H9 (cell line): ENCODE results near the gene ARAP2. TPM values are rescaled to one million over a fixed set of nuclear protein-coding genes. Genes with fewer than 3 reads are reported as not detected.

Experiments
- DNase-seq: peaks from one replicate; pipeline ENCODE4 v3.0.0-alpha.2; 2017
- H2AFZ ChIP-seq: one replicate; pipeline ENCODE4 v1.6.1; 2013; ENCODE audit warnings: mild to moderate bottlenecking, low read length, control low read depth, moderate library complexity
- H2AK5ac ChIP-seq: 2 replicates; pipeline ENCODE4 v1.6.1; 2013; ENCODE audit warnings: low read length, control low read depth, mixed read lengths; ENCODE audit not compliant: insufficient read length
- H2BK120ac ChIP-seq: one replicate; pipeline ENCODE4 v1.6.1; 2013; ENCODE audit warnings: low read depth, mild to moderate bottlenecking, low read length, control low read depth, inconsistent platforms; ENCODE audit not compliant: poor library complexity, severe bottlenecking
- H2BK12ac ChIP-seq: 2 replicates; pipeline ENCODE4 v1.6.1; 2013; ENCODE audit warnings: low read length, control low read depth, mixed read lengths, low read depth; ENCODE audit not compliant: insufficient read length
- H2BK15ac ChIP-seq: 2 replicates; pipeline ENCODE4 v1.6.1; 2013; ENCODE audit warnings: low read depth, low read length, control low read depth
- H2BK20ac ChIP-seq: one replicate; pipeline ENCODE4 v1.6.1; 2013; ENCODE audit warnings: low read depth, mild to moderate bottlenecking, low read length, control low read depth, inconsistent platforms; ENCODE audit not compliant: poor library complexity, severe bottlenecking
- H2BK5ac ChIP-seq: 2 replicates; pipeline ENCODE4 v1.6.1; 2013; ENCODE audit warnings: low read length, control low read depth, mixed read lengths; ENCODE audit not compliant: insufficient read length
- H3K14ac ChIP-seq: 2 replicates; pipeline ENCODE4 v1.6.1; 2013; ENCODE audit warnings: low read length, control low read depth; ENCODE audit not compliant: insufficient read depth
- H3K18ac ChIP-seq: 2 replicates; pipeline ENCODE4 v1.6.1; 2013; ENCODE audit warnings: low read depth, mild to moderate bottlenecking, mixed read lengths, low read length, control low read depth; ENCODE audit not compliant: insufficient read length
- H3K23ac ChIP-seq: 2 replicates; pipeline ENCODE4 v1.6.1; 2013; ENCODE audit warnings: low read length, control low read depth, mixed read lengths, low read depth; ENCODE audit not compliant: insufficient read length
- H3K23me2 ChIP-seq: 2 replicates; pipeline ENCODE4 v1.6.1; 2013; ENCODE audit warnings: low read depth, mild to moderate bottlenecking, mixed read lengths, low read length, control low read depth; ENCODE audit not compliant: insufficient read length, poor library complexity, severe bottlenecking
- H3K27ac ChIP-seq: 2 replicates; pipeline ENCODE4 v1.5.1; 2013; ENCODE audit warnings: low read length, control low read depth, mixed read lengths, low read depth; ENCODE audit not compliant: insufficient read length
- H3K27me3 ChIP-seq: 2 replicates; pipeline ENCODE4 v1.6.1; 2013; ENCODE audit warnings: low read length, control low read depth, inconsistent platforms; ENCODE audit not compliant: insufficient read depth
- H3K4ac ChIP-seq: 2 replicates; pipeline ENCODE4 v1.6.1; 2013; ENCODE audit warnings: low read depth, mild to moderate bottlenecking, control low read depth, inconsistent platforms, low read length, moderate library complexity
- H3K4me1 ChIP-seq: 2 replicates; pipeline ENCODE4 v1.6.1; 2013; ENCODE audit warnings: low read length, control low read depth, inconsistent platforms; ENCODE audit not compliant: insufficient read depth
- H3K4me2 ChIP-seq: 2 replicates; pipeline ENCODE4 v1.6.1; 2013; ENCODE audit warnings: low read length, control low read depth, mixed read lengths; ENCODE audit not compliant: insufficient read length, insufficient read depth
- H3K56ac ChIP-seq: 2 replicates; pipeline ENCODE4 v1.6.1; 2013; ENCODE audit warnings: low read depth, mild to moderate bottlenecking, mixed read lengths, low read length, control low read depth; ENCODE audit not compliant: insufficient read length
- H3K79me1 ChIP-seq: 2 replicates; pipeline ENCODE4 v1.6.1; 2013; ENCODE audit warnings: low read depth, mild to moderate bottlenecking, moderate library complexity, low read length, control low read depth, inconsistent platforms; ENCODE audit not compliant: insufficient read depth, poor library complexity, severe bottlenecking
- H3K79me2 ChIP-seq: 2 replicates; pipeline ENCODE4 v1.6.1; 2013; ENCODE audit warnings: low read length, control low read depth, inconsistent platforms; ENCODE audit not compliant: insufficient read depth
- H3K9ac ChIP-seq: 2 replicates; pipeline ENCODE4 v1.6.1; 2013; ENCODE audit warnings: low read length, control low read depth, mixed read lengths; ENCODE audit not compliant: insufficient read length; ENCODE audit errors: extremely low read depth
- H3K9me3 ChIP-seq: one replicate; pipeline ENCODE4 v1.6.1; 2013; ENCODE audit warnings: low read depth, low read length, inconsistent platforms; ENCODE audit not compliant: control insufficient read depth
- H3T11ph ChIP-seq: one replicate; pipeline ENCODE4 v1.6.1; 2013; ENCODE audit warnings: mild to moderate bottlenecking, low read length, control low read depth, inconsistent platforms
- H4K20me1 ChIP-seq: one replicate; pipeline ENCODE4 v1.6.1; 2013; ENCODE audit not compliant: control insufficient read depth, insufficient read length, insufficient read depth
- H4K5ac ChIP-seq: 2 replicates; pipeline ENCODE4 v1.6.1; 2013; ENCODE audit warnings: low read depth, mild to moderate bottlenecking, mixed read lengths, low read length, control low read depth; ENCODE audit not compliant: insufficient read length
- H4K8ac ChIP-seq: replicated peaks from 2 replicates; pipeline ENCODE4 v1.6.1; 2013; ENCODE audit warnings: low read length, control low read depth, mixed read lengths, low read depth; ENCODE audit not compliant: insufficient read length
- H4K91ac ChIP-seq: 2 replicates; pipeline ENCODE4 v1.6.1; 2013; ENCODE audit warnings: low read depth, mild to moderate bottlenecking, moderate library complexity, mixed read lengths, low read length, control low read depth; ENCODE audit not compliant: insufficient read length
- H3K27ac Mint-ChIP-seq, 3 experiments: 2 replicates in 2 of 3; 3 replicates in 1 of 3; pipeline ENCODE4 v1.8.0; 2020 to 2021; ENCODE audit warnings: mixed read lengths in 3 of 3, mild to moderate bottlenecking in 1 of 3, moderate library complexity in 1 of 3
- H3K27me3 Mint-ChIP-seq: 2 replicates; pipeline ENCODE4 v1.8.0; 2021; ENCODE audit warnings: low read depth, mild to moderate bottlenecking, moderate library complexity, mixed read lengths
- H3K36me3 Mint-ChIP-seq, 3 experiments: 2 replicates in 2 of 3; 3 replicates in 1 of 3; pipeline ENCODE4 v1.8.0; 2020 to 2021; ENCODE audit warnings: low read depth in 3 of 3, mixed read lengths in 3 of 3; ENCODE audit not compliant: insufficient read depth in 1 of 3
- H3K4me1 Mint-ChIP-seq, 2 experiments: 2 replicates each; pipeline ENCODE4 v1.8.0; 2020; ENCODE audit warnings: mixed read lengths in 2 of 2
- H3K4me3 Mint-ChIP-seq, 2 experiments: 2 replicates in 1 of 2; 3 replicates in 1 of 2; pipeline ENCODE4 v1.8.0; 2020 to 2021; ENCODE audit warnings: mild to moderate bottlenecking in 2 of 2, mixed read lengths in 2 of 2, moderate library complexity in 1 of 2
- H3K9me3 Mint-ChIP-seq, 2 experiments: 2 replicates in 1 of 2; 3 replicates in 1 of 2; pipeline ENCODE4 v1.8.0; 2020; ENCODE audit warnings: mild to moderate bottlenecking in 2 of 2, mixed read lengths in 2 of 2, moderate library complexity in 1 of 2
- WGBS: extraction: QIAGEN DNeasy Blood & Tissue Kit; methylation state at CpG from one replicate; pipeline ENCODE4 v1.1.7; 2013; ENCODE audit warnings: missing lambda C conversion rate, low lambda C conversion rate, mixed read lengths; ENCODE audit not compliant: insufficient read length; ENCODE audit errors: extremely low coverage; 5-methylcytosine and 5-hydroxymethylcytosine counted together
- total RNA-seq: library from RNA; stranded (reverse); gene quantifications from 2 replicates; pipeline ENCODE4 v1.2.1, GENCODE V29; 2021
- TF ChIP-seq, protein P1 (sequence below): fragments of 200-600 bp; sonication (generic); conservative IDR thresholded peaks from 3 replicates; pipeline ENCODE4 v1.8.0; 2021; ENCODE audit warnings: antibody characterized with exemption, mild to moderate bottlenecking

Gene ARAP2
- total RNA-seq, 1 experiment from 2014 or later, result 6.3 TPM

DNA sequence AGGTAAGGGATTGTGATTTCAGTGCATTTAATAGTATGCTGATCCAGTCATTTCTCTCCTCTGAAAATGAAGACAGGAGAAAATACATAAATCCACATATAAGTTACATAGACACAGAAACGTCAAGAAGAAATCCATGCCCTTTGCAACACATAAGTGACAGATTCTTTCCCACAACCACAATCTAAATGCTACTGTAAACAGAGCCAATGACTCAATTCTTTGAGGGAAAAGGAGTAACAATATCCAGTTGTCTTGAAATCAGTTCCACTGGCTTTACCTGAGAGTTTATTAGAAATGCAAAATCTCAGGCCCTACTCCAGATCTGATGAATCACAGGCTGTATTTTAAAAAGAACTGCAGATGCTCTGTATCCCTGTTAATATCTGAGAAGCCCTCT lies 66.4 kb downstream of the ARAP2 start:
- WGBS, result no CpG with 5 or more reads among the region's 1 CpG
- no peak overlapping the region for H3K4me3 Mint-ChIP-seq
- no peaks in the 10 kb centered on the region for H3K9me3 ChIP-seq

More for the DNA sequence above, 66.4 kb downstream of the ARAP2 start:
- no peaks in the 10 kb centered on the region for H3K9me3 Mint-ChIP-seq
- H3K9ac ChIP-seq, result no peak overlapping the region
- H4K5ac ChIP-seq, result no peak overlapping the region
- no peak overlapping the region for H2BK20ac ChIP-seq
- no peaks in the 10 kb centered on the region for H3K27me3 Mint-ChIP-seq
- H3K4me2 ChIP-seq, result no peak overlapping the region
- no peak overlapping the region for H2AK5ac ChIP-seq
- H3K23me2 ChIP-seq, result no peaks in the 10 kb centered on the region
- no peak overlapping the region for H3K23ac ChIP-seq
- H3K4ac ChIP-seq, result no peak overlapping the region
- no peaks in the 10 kb centered on the region for H3K79me1 ChIP-seq
- no peaks in the 10 kb centered on the region for H4K20me1 ChIP-seq
- H4K91ac ChIP-seq, result no peak overlapping the region
- H3K4me1 ChIP-seq, result no peaks in the 10 kb centered on the region
- no peak overlapping the region for H3K56ac ChIP-seq
- H3T11ph ChIP-seq, result no peak overlapping the region
- H2BK12ac ChIP-seq, result no peak overlapping the region
- DNase-seq, result no peak
- H3K27ac ChIP-seq, result no peak overlapping the region
- H3K79me2 ChIP-seq, result no peaks in the 10 kb centered on the region
- no peaks in the 10 kb centered on the region for H3K36me3 Mint-ChIP-seq
- no peak overlapping the region for H2BK120ac ChIP-seq
- H2AFZ ChIP-seq, result no peak overlapping the region
- no peaks in the 10 kb centered on the region for H3K27me3 ChIP-seq
- peaks cover under 1 to 4% of the 10 kb centered on the region in 2 experiments; a peak in 3 of 4 replicates for H3K4me1 Mint-ChIP-seq
- H3K14ac ChIP-seq, result no peak overlapping the region
- H2BK5ac ChIP-seq, result no peak overlapping the region
- H3K27ac Mint-ChIP-seq, result no peak overlapping the region
- TF ChIP-seq, protein P1, sequence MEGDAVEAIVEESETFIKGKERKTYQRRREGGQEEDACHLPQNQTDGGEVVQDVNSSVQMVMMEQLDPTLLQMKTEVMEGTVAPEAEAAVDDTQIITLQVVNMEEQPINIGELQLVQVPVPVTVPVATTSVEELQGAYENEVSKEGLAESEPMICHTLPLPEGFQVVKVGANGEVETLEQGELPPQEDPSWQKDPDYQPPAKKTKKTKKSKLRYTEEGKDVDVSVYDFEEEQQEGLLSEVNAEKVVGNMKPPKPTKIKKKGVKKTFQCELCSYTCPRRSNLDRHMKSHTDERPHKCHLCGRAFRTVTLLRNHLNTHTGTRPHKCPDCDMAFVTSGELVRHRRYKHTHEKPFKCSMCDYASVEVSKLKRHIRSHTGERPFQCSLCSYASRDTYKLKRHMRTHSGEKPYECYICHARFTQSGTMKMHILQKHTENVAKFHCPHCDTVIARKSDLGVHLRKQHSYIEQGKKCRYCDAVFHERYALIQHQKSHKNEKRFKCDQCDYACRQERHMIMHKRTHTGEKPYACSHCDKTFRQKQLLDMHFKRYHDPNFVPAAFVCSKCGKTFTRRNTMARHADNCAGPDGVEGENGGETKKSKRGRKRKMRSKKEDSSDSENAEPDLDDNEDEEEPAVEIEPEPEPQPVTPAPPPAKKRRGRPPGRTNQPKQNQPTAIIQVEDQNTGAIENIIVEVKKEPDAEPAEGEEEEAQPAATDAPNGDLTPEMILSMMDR, result no peak
- H4K8ac ChIP-seq, result no peak overlapping the region
- H2BK15ac ChIP-seq, result no peak overlapping the region
- H3K18ac ChIP-seq, result no peak overlapping the region
